Measurements from ENCODE around the gene ARHGAP19.
"Not testable (repeated sequence)": the region's sequence is repeated elsewhere in the genome, so short reads cannot be mapped to it uniquely, and the experiment has no call there.

The ARHGAP19 gene

DNA sequence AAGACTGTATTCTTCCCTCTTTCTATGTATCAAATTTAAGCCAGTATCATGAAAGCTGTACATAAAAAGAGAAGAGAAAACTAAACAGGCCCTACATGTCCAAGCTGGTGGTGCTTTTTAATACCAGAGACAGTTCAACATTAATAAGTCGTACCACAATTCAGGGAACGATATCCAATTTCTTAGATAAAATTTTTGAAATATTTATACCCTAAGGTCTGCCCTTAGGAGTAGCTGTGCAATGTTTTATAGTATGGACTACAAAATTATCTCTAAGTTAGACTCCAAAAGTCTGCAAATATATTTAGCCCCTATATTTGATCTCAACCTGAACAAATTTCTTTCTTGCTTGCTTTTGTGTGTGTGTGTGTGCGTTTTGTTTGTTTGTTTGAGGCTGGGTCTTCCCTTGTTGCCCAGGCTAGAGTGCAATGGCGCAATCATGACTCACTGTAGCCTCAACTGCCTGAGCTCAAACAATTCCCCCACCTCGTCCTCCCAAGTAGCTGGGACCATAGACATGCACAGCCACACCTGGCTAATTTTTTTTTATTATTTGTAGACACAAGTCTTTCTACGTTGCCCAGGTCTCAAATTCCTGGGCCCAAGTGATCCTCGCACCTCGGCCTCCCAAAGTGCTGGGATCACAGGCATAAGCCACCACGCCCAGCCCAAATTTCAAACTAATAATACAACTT, 13.2 kb downstream of the ARHGAP19 start:
- no peak for DNase-seq

- DNase-seq, result peak; percentile 41
Measured at GRCh38 chr10:97278491-97278989, 13.9 kb downstream of the ARHGAP19 start.

- no peak for DNase-seq
Measured at GRCh38 chr10:97277551-97277950, 14.9 kb downstream of the ARHGAP19 start.

DNA sequence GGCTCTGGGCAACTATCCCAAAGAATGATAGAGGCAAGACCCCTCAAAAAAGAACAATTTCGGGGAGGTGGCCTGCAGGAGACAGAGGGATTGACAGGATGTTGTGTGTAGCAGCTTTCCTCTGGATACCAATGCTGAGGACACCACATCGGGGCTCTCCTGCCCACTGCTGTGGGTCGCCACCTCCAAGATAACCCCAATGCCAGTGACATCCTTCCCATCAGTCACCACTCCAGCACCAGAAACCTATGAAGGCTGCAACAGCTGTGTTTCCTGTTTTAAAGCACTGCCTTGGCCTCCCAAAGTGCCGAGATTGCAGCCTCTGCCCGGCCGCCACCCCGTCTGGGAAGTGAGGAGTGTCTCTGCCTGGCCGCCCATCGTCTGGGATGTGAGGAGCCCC, 17.6 kb downstream of the ARHGAP19 start:
- no peak for DNase-seq

GRCh38 chr10:97273700-97274099, 18.7 kb downstream of the ARHGAP19 start:
- no peak for DNase-seq

- no peak for DNase-seq
Measured at GRCh38 chr10:97270523-97271154, 21.8 kb downstream of the ARHGAP19 start.

- DNase-seq, result no peak
Measured at GRCh38 chr10:97267671-97268070, 24.8 kb downstream of the ARHGAP19 start.

- not testable (repeated sequence) for DNase-seq
Measured at GRCh38 chr10:97265095-97265494, 27.3 kb downstream of the ARHGAP19 start.

- no peak for DNase-seq
Measured at GRCh38 chr10:97263971-97264370, 28.5 kb downstream of the ARHGAP19 start.

- no peak for DNase-seq
Measured at GRCh38 chr10:97261656-97262055, 30.8 kb downstream of the ARHGAP19 start.

GRCh38 chr10:97261183-97261582, 31.3 kb downstream of the ARHGAP19 start:
- DNase-seq, result no peak

- DNase-seq, result no peak
Measured at GRCh38 chr10:97259119-97259518, 33.3 kb downstream of the ARHGAP19 start.

DNA sequence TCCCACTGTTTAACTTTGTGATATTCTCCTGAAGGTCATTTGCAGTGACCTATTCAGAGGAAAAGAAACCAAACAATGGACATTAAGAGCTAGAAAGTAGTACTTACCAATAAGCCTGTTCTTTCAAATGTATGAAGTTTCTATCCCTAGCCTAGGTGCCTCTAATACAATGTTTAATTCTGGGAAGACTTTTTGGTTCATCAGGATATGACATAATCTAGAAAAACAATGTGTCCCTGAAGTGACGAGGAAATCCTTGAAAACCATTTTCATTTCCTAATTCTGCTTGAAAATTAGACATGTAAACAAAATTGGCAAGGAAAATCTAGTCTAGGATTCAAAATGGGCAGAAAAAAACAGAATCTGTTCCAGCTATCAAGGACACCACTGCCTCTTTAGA, 36.1 kb downstream of the ARHGAP19 start:
- DNase-seq, result no peak

DNA sequence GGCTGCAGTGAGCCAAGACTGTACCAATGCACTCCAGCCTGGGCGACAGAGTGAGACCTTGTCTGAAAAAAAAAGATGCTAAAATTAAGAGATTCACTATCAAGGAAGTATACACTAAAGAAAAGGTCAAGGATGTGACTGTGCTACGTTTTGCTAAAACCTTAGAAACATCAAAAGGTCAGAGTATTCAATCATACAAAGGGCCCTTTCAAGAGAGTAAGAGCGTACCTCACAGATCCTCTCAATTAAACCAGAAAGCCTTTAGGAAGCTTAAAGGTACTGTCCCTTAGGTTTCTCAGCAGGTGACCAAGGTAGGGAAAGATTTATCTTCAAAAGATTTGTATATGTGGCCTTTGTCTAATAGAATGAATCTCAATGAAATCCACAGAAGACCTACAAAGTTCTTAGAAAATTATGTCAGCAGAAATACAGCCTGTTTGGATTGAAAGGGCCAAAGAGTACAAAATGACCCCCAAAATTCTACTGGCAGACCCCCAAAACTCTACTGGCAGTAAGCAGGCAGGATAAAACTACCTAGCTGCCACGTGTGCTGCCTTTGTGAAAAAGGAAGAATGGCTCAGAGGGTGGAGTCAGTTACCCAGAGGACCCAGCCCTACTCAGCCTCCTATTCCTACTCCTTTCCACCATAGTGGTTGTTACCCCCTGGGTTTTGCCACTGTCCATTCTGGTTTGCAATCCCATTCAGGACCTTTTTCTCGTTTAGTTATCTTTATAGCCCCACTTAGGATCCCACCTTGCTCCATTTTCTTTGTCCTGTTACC, 36.7 kb downstream of the ARHGAP19 start:
- DNase-seq, result no peak

DNA sequence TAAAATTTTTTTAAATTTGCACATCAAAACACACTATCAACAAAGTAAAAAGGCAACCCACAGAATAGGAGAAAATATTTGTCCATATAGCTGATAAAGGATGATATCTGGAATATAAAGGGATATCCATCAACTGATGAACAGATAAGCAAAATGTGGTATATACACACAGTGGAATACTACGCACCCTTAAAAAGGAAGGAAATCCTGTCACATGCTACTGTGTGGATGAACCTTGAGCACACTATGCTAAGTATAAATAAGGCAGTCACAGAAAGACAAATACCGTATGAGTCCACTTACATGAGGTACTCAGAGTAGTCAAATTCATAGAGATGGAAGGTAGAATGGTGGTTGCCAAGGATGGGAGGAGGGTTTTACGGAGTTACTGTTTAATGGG, 37.7 kb downstream of the ARHGAP19 start:
- DNase-seq, result no peak

DNA sequence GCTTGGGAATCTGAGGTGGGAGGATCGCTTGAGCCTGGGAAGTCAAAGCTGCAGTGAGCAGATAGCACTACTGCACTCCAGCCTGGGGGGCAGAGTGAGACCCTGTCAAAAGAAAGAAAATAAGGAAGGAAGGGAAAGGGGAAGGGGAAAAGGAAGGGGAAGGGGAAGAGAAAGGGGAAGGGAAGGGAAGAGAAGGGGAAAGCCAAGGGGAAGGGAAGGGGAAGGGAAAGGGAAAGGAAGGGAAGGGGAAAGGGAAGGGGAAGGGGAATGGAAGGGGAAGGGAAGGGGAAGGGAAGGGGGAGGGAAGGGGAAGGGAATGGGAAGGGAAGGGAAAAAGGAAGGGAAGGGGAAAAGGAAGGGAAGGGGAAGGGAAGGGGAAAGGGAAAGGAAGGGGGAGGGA, 41.5 kb downstream of the ARHGAP19 start:
- no peak for DNase-seq

DNA sequence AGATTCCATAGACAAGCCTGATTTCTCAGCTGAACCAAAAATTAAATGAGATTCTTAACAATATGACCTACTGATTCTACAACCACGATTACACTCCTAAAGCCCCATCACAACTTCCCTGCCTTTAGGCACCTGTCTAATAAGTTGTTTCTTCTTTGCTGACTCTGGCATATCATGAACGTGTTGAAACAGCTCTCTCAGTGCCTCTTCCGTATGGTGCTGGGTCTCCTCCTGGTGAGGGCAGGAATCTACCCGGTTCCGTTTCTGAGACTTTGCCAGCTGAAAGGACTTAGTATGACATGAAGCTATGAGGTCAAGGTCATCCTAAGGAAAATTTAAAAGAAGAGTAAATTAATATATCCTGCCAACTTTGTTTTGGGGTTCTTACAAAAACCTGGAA, 48.6 kb downstream of the ARHGAP19 start:
- DNase-seq, result no peak

DNA sequence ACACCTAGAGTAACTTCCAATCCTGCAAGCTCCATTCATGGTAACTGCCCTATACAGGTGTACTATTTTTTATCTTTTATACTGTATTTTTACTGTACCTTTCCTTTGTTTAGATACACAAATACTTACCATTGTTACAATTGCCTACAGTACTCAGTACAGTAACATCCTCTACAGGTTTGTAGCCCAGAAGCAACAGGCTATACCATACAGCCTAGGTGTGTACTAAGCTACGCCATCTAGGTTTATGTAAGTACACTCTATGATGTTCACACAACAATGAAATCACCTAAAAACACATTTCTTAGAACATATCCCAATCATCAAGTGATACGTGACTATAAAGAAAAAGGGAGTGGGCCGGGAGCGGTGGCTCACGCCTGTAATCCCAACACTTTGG, 53.6 kb downstream of the ARHGAP19 start:
- DNase-seq, result no peak

- no peak for DNase-seq
Measured at GRCh38 chr10:97235353-97235752, 57.1 kb downstream of the ARHGAP19 start.

DNA sequence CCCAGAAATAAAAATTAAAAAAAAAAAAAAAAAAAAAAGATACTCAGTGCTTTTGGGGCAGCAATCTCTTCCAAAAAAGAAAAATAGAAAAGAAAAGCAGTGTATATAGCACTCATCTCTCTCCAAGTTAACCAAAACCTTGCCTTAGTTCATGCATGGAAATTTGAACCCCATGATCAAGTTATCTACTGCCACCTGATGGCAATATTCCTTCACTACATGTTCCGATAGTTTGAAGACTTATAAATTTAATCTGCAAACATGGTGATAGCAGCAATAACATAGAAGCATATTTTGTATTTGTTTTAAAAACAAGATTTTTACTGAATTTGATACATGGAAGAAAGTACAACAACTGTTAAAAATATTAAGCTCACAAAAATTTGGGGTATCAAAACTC, 58.0 kb downstream of the ARHGAP19 start:
- DNase-seq, result no peak

DNA sequence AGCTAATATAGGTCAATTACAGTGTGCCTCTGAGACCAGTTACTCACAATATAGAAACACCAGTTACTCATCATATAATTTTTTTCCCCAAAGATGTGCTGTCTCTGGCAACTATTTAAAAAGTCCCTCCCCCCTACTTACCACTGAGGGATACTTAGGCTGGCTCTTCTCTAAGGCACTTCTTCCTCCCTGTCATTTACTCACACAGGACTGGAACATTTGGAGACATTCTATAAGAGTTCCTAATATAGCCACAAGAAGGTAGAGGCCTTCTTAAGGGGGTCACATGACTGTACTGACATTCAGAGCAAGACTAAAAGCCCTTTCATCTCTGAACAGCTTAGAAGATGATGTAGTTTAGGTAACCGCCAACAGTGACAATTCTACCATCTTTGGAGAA, 62.3 kb downstream of the ARHGAP19 start:
- no peak for DNase-seq

DNA sequence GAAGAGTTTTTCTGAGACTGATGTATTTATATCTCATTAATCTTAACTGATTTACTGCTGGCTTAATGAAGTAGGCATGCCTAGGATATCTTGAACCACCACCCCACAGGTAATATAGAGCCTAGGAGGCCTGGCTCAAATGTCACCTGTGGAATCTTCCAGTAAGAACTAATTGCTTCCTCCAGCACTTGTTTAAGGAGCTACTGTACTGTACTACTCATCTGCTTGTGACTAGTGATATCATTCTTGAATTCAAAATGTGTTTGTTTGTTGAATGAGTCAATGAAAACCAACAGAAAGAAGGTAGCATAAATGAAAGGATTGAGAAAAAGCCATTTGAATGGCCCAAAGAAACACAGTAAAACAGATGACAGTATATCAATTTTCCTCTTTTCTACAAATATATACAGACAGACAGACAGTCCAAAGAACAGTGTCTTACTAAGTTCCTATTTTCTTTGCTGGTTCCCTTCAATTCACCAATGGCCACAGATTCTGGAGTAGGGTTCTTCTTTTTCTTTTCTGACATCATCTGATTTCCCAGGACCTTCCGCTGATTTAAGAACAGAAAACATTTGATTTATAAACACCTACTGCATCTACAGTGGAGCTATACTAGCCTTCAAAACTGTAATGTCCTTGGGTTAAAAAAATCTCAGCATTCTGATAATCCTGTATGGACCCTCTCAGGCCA, 63.0 kb downstream of the ARHGAP19 start:
- DNase-seq, result no peak

- DNase-seq, result no peak
Measured at GRCh38 chr10:97228775-97229157, 63.7 kb downstream of the ARHGAP19 start.
